Common myeloid progenitor, CD34-positive (primary cell): ENCODE measurements around the gene GNAS.
"Not testable (repeated sequence)": the region's sequence is repeated elsewhere in the genome, so short reads cannot be mapped to it uniquely, and the experiment has no call there.

Experiments used
- CTCF ChIA-PET: fragments of 350-600 bp; sonication (Branson Sonifier 250); formaldehyde crosslinking; loops from one replicate; lab custom pipeline; 2021; ENCODE audit warnings: antibody characterized with exemption; lab: Charles Lee
- POLR2A ChIA-PET: fragments of 350-600 bp; sonication (Branson Sonifier 250); formaldehyde crosslinking; loops from one replicate; lab custom pipeline; 2021; ENCODE audit warnings: antibody characterized with exemption; lab: Charles Lee
- DNase-seq, 3 donors: peaks; one replicate each; pipeline versions ENCODE4 v3.0.0 to v3.0.0-alpha.2; 2013
- H3K27ac ChIP-seq, 2 experiments: 1 replicate in 1 of 2; 2 replicates in 1 of 2; pipeline ENCODE4 v1.7.0; 2013; ENCODE audit warnings: inconsistent platforms in 2 of 2, low read length in 2 of 2, mild to moderate bottlenecking in 2 of 2, low read depth in 1 of 2, moderate library complexity in 1 of 2; ENCODE audit not compliant: severe bottlenecking in 2 of 2, insufficient read depth in 1 of 2, poor library complexity in 1 of 2
- H3K27me3 ChIP-seq, 5 experiments: replicated peaks in 2 of 5; 1 replicate in 3 of 5; 2 replicates in 2 of 5; pipeline versions ENCODE4 v1.6.1 to v1.7.0; 2013; ENCODE audit warnings: low read length in 4 of 5, mild to moderate bottlenecking in 2 of 5, moderate library complexity in 2 of 5, inconsistent platforms in 1 of 5; ENCODE audit not compliant: insufficient read depth in 5 of 5, control insufficient read depth in 4 of 5
- H3K36me3 ChIP-seq, 4 experiments: 1 replicate in 2 of 4; 2 replicates in 2 of 4; pipeline versions ENCODE4 v1.6.1 to v1.7.0; 2013; ENCODE audit warnings: low read length in 3 of 4, control low read depth in 1 of 4, mild to moderate bottlenecking in 1 of 4; ENCODE audit not compliant: control insufficient read depth in 4 of 4, insufficient read depth in 4 of 4
- H3K4me1 ChIP-seq, 4 experiments: 1 replicate in 3 of 4; 2 replicates in 1 of 4; pipeline versions ENCODE4 v1.6.1 to v1.7.1; 2013; ENCODE audit warnings: low read length in 3 of 4, mild to moderate bottlenecking in 3 of 4, control low read depth in 1 of 4, inconsistent platforms in 1 of 4, moderate library complexity in 1 of 4; ENCODE audit not compliant: control insufficient read depth in 4 of 4, insufficient read depth in 4 of 4; ENCODE audit errors: control extremely low read depth in 1 of 4
- H3K4me3 ChIP-seq, 7 experiments: 1 replicate in 4 of 7; 2 replicates in 3 of 7; pipeline versions ENCODE4 v1.5.1 to v1.7.0; 2013; ENCODE audit warnings: mild to moderate bottlenecking in 7 of 7, low read length in 6 of 7, moderate library complexity in 6 of 7, inconsistent platforms in 2 of 7, low read depth in 2 of 7, control low read depth in 1 of 7; ENCODE audit not compliant: insufficient read depth in 4 of 7, control insufficient read depth in 1 of 7; ENCODE audit errors: extremely low read depth in 1 of 7
- H3K9me3 ChIP-seq, 5 experiments: 1 replicate in 4 of 5; 2 replicates in 1 of 5; pipeline versions ENCODE4 v1.6.1 to v1.7.1; 2013; ENCODE audit warnings: low read length in 4 of 5, mild to moderate bottlenecking in 2 of 5, inconsistent platforms in 1 of 5, low read depth in 1 of 5, moderate library complexity in 1 of 5; ENCODE audit not compliant: control insufficient read depth in 4 of 5, insufficient read depth in 2 of 5; ENCODE audit errors: control extremely low read depth in 1 of 5
- WGBS: methylation state at CpG from one replicate; pipeline ENCODE4 v1.1.5; 2013; ENCODE audit not compliant: insufficient coverage; 5-methylcytosine and 5-hydroxymethylcytosine counted together

Gene GNAS

GRCh38 chr20:58819921-58820320, 32.6 kb upstream of the GNAS start:
- Histone ChIP-seq H3K9me3 (peaks cover 0 to 2% (median 0%) of the 10 kb centered on the region in 5 experiments), H3K27ac (no peak overlapping the region), H3K4me3 (no peak overlapping the region), H3K4me1 (no peaks in the 10 kb centered on the region), H3K27me3 (peaks cover 0 to 3% (median 0%) of the 10 kb centered on the region in 5 experiments), H3K36me3 (no peaks in the 10 kb centered on the region)
- ChIA-PET POLR2A (no interaction called here), CTCF (no interaction called here)
- 98% methylated on average over 11 of the region's 13 CpGs for WGBS
- no peak for DNase-seq

DNA sequence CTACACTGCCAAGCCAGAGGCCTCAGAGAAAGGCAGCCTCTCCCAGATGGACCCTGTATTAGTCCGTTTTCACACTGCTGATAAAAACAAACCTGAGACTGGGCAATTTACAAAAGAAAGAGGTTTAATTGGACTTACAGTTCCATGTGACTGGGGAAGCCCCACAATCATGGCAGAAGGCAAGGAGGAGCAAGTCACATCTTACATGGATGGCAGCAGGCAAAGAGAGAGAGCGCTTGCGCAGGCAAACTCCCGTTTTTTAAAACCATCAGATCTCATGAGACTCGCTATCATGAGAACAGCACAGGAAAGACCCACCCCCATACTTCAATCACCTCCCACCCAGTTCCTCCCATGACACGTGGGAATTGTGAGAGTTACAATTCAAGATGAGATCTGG, 32.0 kb upstream of the GNAS start:
- H3K4me3 ChIP-seq, DNase-seq, H3K27me3 ChIP-seq, H3K4me1 ChIP-seq, H3K36me3 ChIP-seq, H3K9me3 ChIP-seq, CTCF ChIA-PET, POLR2A ChIA-PET, H3K27ac ChIP-seq: not testable (repeated sequence)
- WGBS, result no CpG with 5 or more reads among the region's 6 CpGs

GRCh38 chr20:58822149-58822548, 30.4 kb upstream of the GNAS start:
- POLR2A ChIA-PET, result no interaction called here
- Histone ChIP-seq H3K9me3 (peaks cover 0 to 2% (median 0%) of the 10 kb centered on the region in 5 experiments), H3K36me3 (no peaks in the 10 kb centered on the region), H3K4me1 (no peaks in the 10 kb centered on the region), H3K4me3 (no peak overlapping the region), H3K27ac (no peak overlapping the region), H3K27me3 (peaks cover 0 to 3% (median 0%) of the 10 kb centered on the region in 5 experiments)
- no peak for DNase-seq
- CTCF ChIA-PET, result interaction anchor here (0.5 kb wide), 1 partner anchor 431 kb away, joined by 3 read pairs; no protein-coding TSS in a partner anchor
- WGBS, result 100% methylated on average over 4 of the region's 8 CpGs

GRCh38 chr20:58822748-58823730, 29.5 kb upstream of the GNAS start:
- H3K4me1 ChIP-seq, result no peaks in the 10 kb centered on the region
- WGBS, result 95% methylated on average over 26 of the region's 26 CpGs
- H3K9me3 ChIP-seq, result peaks cover 0 to 2% (median 0%) of the 10 kb centered on the region in 5 experiments
- POLR2A ChIA-PET, result no interaction called here
- no peak overlapping the region for H3K27ac ChIP-seq
- DNase-seq, result no peak
- no peak overlapping the region for H3K4me3 ChIP-seq
- CTCF ChIA-PET, result interaction anchor here (0.5 kb wide), 1 partner anchor 430 kb away, joined by 3 read pairs; no protein-coding TSS in a partner anchor
- peaks cover 0 to 3% (median 0%) of the 10 kb centered on the region in 5 experiments for H3K27me3 ChIP-seq
- no peaks in the 10 kb centered on the region for H3K36me3 ChIP-seq

- no peaks in the 10 kb centered on the region for H3K4me1 ChIP-seq
- CTCF ChIA-PET, result no interaction called here
- H3K4me3 ChIP-seq, result no peak overlapping the region
- H3K9me3 ChIP-seq, result peaks cover 0 to 2% (median 0%) of the 10 kb centered on the region in 5 experiments
- no peaks in the 10 kb centered on the region for H3K36me3 ChIP-seq
- no peak for DNase-seq
- POLR2A ChIA-PET, result no interaction called here
- no peak overlapping the region for H3K27ac ChIP-seq
- WGBS, result 87% methylated on average over 8 of the region's 8 CpGs
- H3K27me3 ChIP-seq, result peaks cover 0 to 3% (median 1%) of the 10 kb centered on the region in 5 experiments
Measured at GRCh38 chr20:58824843-58825242, 27.7 kb upstream of the GNAS start.

- WGBS, result 98% methylated on average over 5 of the region's 6 CpGs
Measured at GRCh38 chr20:58825450-58825849, 27.1 kb upstream of the GNAS start.

DNA sequence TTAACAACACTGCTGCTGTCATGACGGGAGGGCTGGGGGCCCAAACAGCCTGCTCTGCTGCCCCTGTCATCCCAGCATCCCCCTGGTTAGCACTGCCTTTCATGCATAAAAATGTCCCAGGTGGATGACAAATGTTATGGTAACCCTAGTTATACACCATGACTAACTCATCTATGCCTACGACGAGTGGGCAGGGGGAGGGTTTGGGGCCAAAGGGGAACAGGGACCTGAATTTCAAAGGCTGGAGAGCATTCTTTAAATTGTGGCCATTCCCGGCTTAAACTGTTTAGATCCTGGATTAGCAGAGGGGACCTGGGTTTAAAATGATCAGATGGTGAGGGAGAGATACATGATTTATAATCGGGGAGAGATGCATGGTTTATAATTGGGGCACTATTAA, 26.2 kb upstream of the GNAS start:
- ChIA-PET CTCF (no interaction called here), POLR2A (no interaction called here)
- Histone ChIP-seq H3K27me3 (peaks cover 0 to 3% (median under 1%) of the 10 kb centered on the region in 5 experiments), H3K36me3 (no peaks in the 10 kb centered on the region), H3K27ac (no peak overlapping the region), H3K9me3 (peaks cover 0 to 2% (median 0%) of the 10 kb centered on the region in 5 experiments), H3K4me3 (no peak overlapping the region), H3K4me1 (no peaks in the 10 kb centered on the region)
- no peak for DNase-seq
- WGBS, result 100% methylated on average over 4 of the region's 5 CpGs

More at GRCh38 chr20:58825450-58825849, 27.1 kb upstream of the GNAS start:
- Histone ChIP-seq H3K27me3 (peaks cover 0 to 3% (median 1%) of the 10 kb centered on the region in 5 experiments), H3K27ac (no peak overlapping the region), H3K9me3 (peaks cover 0 to 2% (median 0%) of the 10 kb centered on the region in 5 experiments), H3K4me1 (no peaks in the 10 kb centered on the region), H3K36me3 (no peaks in the 10 kb centered on the region), H3K4me3 (no peak overlapping the region)
- CTCF ChIA-PET, result no interaction called here
- POLR2A ChIA-PET, result no interaction called here
- no peak for DNase-seq
